ENCODE measurements around the gene CALCOCO2. TPM values are rescaled to one million over a fixed set of nuclear protein-coding genes. Genes with fewer than 3 reads are reported as not detected.

The CALCOCO2 gene
- total and polyA plus RNA-seq, 2 of the 13 experiments (the other 11 are each of a cell fraction or from before 2014, with no cell fraction given): 72.9 to 111 TPM

DNA sequence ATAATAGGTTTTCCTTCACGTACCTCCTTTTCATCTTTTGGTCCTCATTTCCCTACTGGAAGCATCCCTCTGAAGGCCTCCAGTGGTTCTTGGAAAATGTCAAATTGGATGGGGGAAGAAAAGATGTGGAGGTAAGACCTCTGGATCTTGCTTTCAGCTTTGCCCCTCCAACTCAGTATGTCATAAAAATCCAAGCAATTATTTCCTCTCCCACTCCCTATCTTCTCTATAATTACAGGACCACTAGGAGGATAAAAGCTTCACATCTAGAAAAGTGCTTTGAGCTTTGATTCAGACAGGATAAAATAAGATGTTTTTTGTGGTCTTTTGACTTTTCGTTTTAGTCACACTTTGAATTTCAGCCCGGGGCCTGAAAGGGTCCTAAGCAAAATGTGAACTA lies 15.5 kb upstream of the CALCOCO2 start:
- Histone ChIP-seq H3K9me3 (ENCODE audit: low read length) (no peaks in the 10 kb centered on the region), H3K79me2 (ENCODE audit: insufficient read depth, low read length) (no peaks in the 10 kb centered on the region), H3K27ac (ENCODE audit: extremely low read length, insufficient read depth, low read length) (no peak overlapping the region), H2AFZ (ENCODE audit: low read length) (no peak overlapping the region), H3K4me2 (ENCODE audit: low read depth, low read length) (no peak overlapping the region), H3K4me3 (replicated peaks in 1 of 3; ENCODE audit: insufficient read depth in 1 of 3, low read depth in 2 of 3, low read length in 3 of 3) (no peak overlapping the region), H3K4me1 (ENCODE audit: insufficient read depth, low read length) (peaks cover 32% of the 10 kb centered on the region), H3K27me3 (ENCODE audit: control insufficient read depth in 1 of 2, insufficient read depth in 2 of 2, low read length in 2 of 2) (peaks cover 0 to 28% of the 10 kb centered on the region in 2 experiments; a peak in 3 of 5 replicates), H3K9ac (ENCODE audit: insufficient read depth, low read depth, low read length) (no peak overlapping the region), H4K20me1 (ENCODE audit: insufficient read depth, low read length) (no peaks in the 10 kb centered on the region), H3K36me3 (replicated peaks in 1 of 2; ENCODE audit: control insufficient read depth in 1 of 2, insufficient read depth in 2 of 2, low read length in 2 of 2) (no peaks in the 10 kb centered on the region)
- no peak for FAIRE-seq
- BruUV-seq (replicated peaks): no TSS peak
- DNase-seq (ENCODE audit: low spot score): no peak
- TF ChIP-seq ZNF451 (CRISPR knock-in tag; IDR thresholded peaks at IDR 0.05): no peak
- TF ChIP-seq ZNF709 (CRISPR knock-in tag; IDR thresholded peaks at IDR 0.05): no peak
- no peak for TF ChIP-seq FOXA3 (CRISPR knock-in tag; IDR thresholded peaks at IDR 0.05)
- no peak for TF ChIP-seq RAD21 (CRISPR knock-in tag; IDR thresholded peaks at IDR 0.05)
- no peak for TF ChIP-seq RELA (CRISPR knock-in tag; IDR thresholded peaks at IDR 0.05)
- no peak for TF ChIP-seq ZNF703 (CRISPR knock-in tag; IDR thresholded peaks at IDR 0.05; ENCODE audit: borderline replicate concordance)
- TF ChIP-seq ZFP36 (IDR thresholded peaks at IDR 0.05; ENCODE audit: borderline replicate concordance, low read depth, low read length, partially characterized antibody): no peak
- no peak for TF ChIP-seq TAF1 (CRISPR knock-in tag; IDR thresholded peaks at IDR 0.05)
- TF ChIP-seq SNRNP70 (IDR thresholded peaks at IDR 0.05; ENCODE audit: low read depth, low read length): no peak
- TF ChIP-seq, protein P1, sequence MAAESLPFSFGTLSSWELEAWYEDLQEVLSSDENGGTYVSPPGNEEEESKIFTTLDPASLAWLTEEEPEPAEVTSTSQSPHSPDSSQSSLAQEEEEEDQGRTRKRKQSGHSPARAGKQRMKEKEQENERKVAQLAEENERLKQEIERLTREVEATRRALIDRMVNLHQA (CRISPR knock-in tag; IDR thresholded peaks at IDR 0.05): no peak
- TF ChIP-seq KLF15 (CRISPR knock-in tag; IDR thresholded peaks at IDR 0.05; ENCODE audit: borderline replicate concordance): no peak
- no peak for TF ChIP-seq NFKB2 (CRISPR knock-in tag; IDR thresholded peaks at IDR 0.05; ENCODE audit: borderline replicate concordance)
- no peak for TF ChIP-seq AHR (CRISPR knock-in tag; IDR thresholded peaks at IDR 0.05)
- ChIA-PET POLR2A (interaction anchor here (1.5 kb wide), 1 partner anchor 64 kb away, joined by 8 read pairs; no protein-coding TSS in a partner anchor), CTCF (ENCODE audit: low intra/inter-chr PET ratio, low total read pairs) (interaction anchor here (1.7 to 6.3 kb wide), 3 partner anchors 11 to 70 kb away, joined by 8 to 155 read pairs (median 14); no protein-coding TSS in a partner anchor)
- 13% methylated on average over 3 of the region's 3 CpGs for WGBS (ENCODE audit: low lambda C conversion rate)
- in situ Hi-C loops (cut with HindIII; ENCODE audit: extremely low pct_ligation_motif_present, low pct_unique_long_range_greater_than_20kb): loop anchor here (10.0 kb wide), 1 partner anchor 229 kb away; no protein-coding TSS in a partner anchor
- ATAC-seq: no peak
- intact Hi-C loops (cut with micrococcal nuclease; ENCODE audit: unreplicated experiment): loop anchor here (2.0 kb wide), 1 partner anchor 55 kb away; no protein-coding TSS in a partner anchor
